Endothelial cell of umbilical vein (primary cell): ENCODE results near the gene TTC34. TPM values are rescaled to one million over a fixed set of nuclear protein-coding genes. Genes with fewer than 3 reads are reported as not detected.
A peak's percentile ranks its signal among the peaks of the same experiment; 100 is the strongest.

ENCODE experiments used
- BruUV-seq: library from RNA; stranded (reverse); fragments of 400-500 nt; replicated peaks from 2 replicates; lab custom pipeline; 2021; lab: Mats Ljungman, UMichigan
- CTCF ChIA-PET: fragments of 300-600, 350-600 bp; sonication (Branson Sonifier 250); formaldehyde crosslinking; loops from one replicate; lab custom pipeline; 2021; ENCODE audit warnings: antibody characterized with exemption, inconsistent platforms; lab: Charles Lee
- POLR2A ChIA-PET: fragments of 300-600, 350-600 bp; sonication (Branson Sonifier 250); formaldehyde crosslinking; loops from one replicate; lab custom pipeline; 2021; ENCODE audit warnings: antibody characterized with exemption, inconsistent platforms; lab: Charles Lee
- DNase-seq: peaks from one replicate; pipeline ENCODE4 v3.0.0-alpha.2; 2011; ENCODE audit warnings: low read depth, low spot score
- FAIRE-seq: peaks from 2 replicates; lab custom pipeline; 2011; peaks lifted over from hg19 to GRCh38; lab: Jason Lieb, UNC
- H2AFZ ChIP-seq: 2 replicates; pipeline ENCODE4 v1.6.0; 2012; ENCODE audit warnings: low read depth, low read length, control low read depth, inconsistent platforms
- H3K27ac ChIP-seq: 2 replicates; pipeline ENCODE4 v1.5.1; 2011; ENCODE audit warnings: low read depth, mild to moderate bottlenecking, control low read depth, low read length, moderate library complexity; ENCODE audit not compliant: insufficient read depth
- H3K27me3 ChIP-seq, 2 experiments: 2 replicates each; pipeline versions ENCODE4 v1.6.0 to v1.6.1; 2011; ENCODE audit warnings: low read length in 2 of 2, mixed read lengths in 1 of 2; ENCODE audit not compliant: control insufficient read depth in 2 of 2, insufficient read depth in 2 of 2
- H3K36me3 ChIP-seq, 2 experiments: 2 replicates in 1 of 2; 3 replicates in 1 of 2; pipeline ENCODE4 v1.5.1; 2011; ENCODE audit warnings: low read length in 2 of 2, mild to moderate bottlenecking in 1 of 2, moderate library complexity in 1 of 2; ENCODE audit not compliant: control insufficient read depth in 2 of 2, insufficient read depth in 2 of 2; ENCODE audit errors: extremely low read depth in 1 of 2
- H3K4me1 ChIP-seq: 3 replicates; pipeline ENCODE4 v1.5.1; 2011; ENCODE audit warnings: mild to moderate bottlenecking, low read length; ENCODE audit not compliant: control insufficient read depth, insufficient read depth; ENCODE audit errors: extremely low read depth
- H3K4me2 ChIP-seq: 2 replicates; pipeline ENCODE4 v1.6.1; 2011; ENCODE audit warnings: low read length, control low read depth, mixed read lengths; ENCODE audit not compliant: insufficient read depth
- H3K4me3 ChIP-seq, 3 experiments: fragments of 200-600 bp in 1 of 3; sonication (generic), shearing (Covaris generic) in 1 of 3; replicated peaks in 1 of 3; 2 replicates each; pipeline ENCODE4 v1.5.1; 2011 to 2016; ENCODE audit warnings: control low read depth in 3 of 3, low read length in 3 of 3, mild to moderate bottlenecking in 2 of 3, inconsistent platforms in 1 of 3, low read depth in 1 of 3, moderate library complexity in 1 of 3; ENCODE audit not compliant: insufficient read depth in 1 of 3
- H3K79me2 ChIP-seq: 2 replicates; pipeline ENCODE4 v1.6.0; 2012; ENCODE audit warnings: low read length, inconsistent platforms; ENCODE audit not compliant: control insufficient read depth, insufficient read depth
- H3K9ac ChIP-seq: replicated peaks from 2 replicates; pipeline ENCODE3; 2011; ENCODE audit warnings: low read length, control low read depth; ENCODE audit not compliant: insufficient read depth; ENCODE audit errors: extremely low read depth
- H3K9me1 ChIP-seq: replicated peaks from 3 replicates; pipeline ENCODE4 v1.6.0; 2011; ENCODE audit warnings: mild to moderate bottlenecking, low read length; ENCODE audit not compliant: control insufficient read depth, insufficient read depth; ENCODE audit errors: extremely low read depth
- H3K9me3 ChIP-seq: replicated peaks from 2 replicates; pipeline ENCODE4 v1.5.1; 2012; ENCODE audit warnings: low read length, inconsistent platforms; ENCODE audit not compliant: control insufficient read depth, insufficient read depth
- H4K20me1 ChIP-seq: replicated peaks from 2 replicates; pipeline ENCODE3; 2011; ENCODE audit warnings: mild to moderate bottlenecking, low read length; ENCODE audit not compliant: control insufficient read depth, insufficient read depth; ENCODE audit errors: extremely low read depth
- CTCF ChIP-seq, 2 donors: IDR thresholded peaks; 1 replicate in 1 of 2; 2 replicates in 1 of 2; pipeline ENCODE4 v1.5.1; 2011; ENCODE audit warnings: low read length in 2 of 2, mild to moderate bottlenecking in 2 of 2, moderate library complexity in 2 of 2, control low read depth in 1 of 2, inconsistent platforms in 1 of 2, low read depth in 1 of 2; ENCODE audit not compliant: insufficient read depth in 1 of 2; ENCODE audit errors: extremely low read depth in 1 of 2
- EZH2 ChIP-seq: IDR thresholded peaks from 2 replicates; pipeline ENCODE4 v1.6.1; 2012; ENCODE audit warnings: borderline replicate concordance, low read depth, mild to moderate bottlenecking, moderate library complexity, low read length, inconsistent platforms; ENCODE audit not compliant: severe bottlenecking
- FOS ChIP-seq: IDR thresholded peaks from 2 replicates; pipeline ENCODE4 v1.6.1; 2011; ENCODE audit warnings: mild to moderate bottlenecking, low read length, moderate library complexity, borderline replicate concordance; ENCODE audit not compliant: insufficient read depth
- GATA2 ChIP-seq: IDR thresholded peaks from 2 replicates; pipeline ENCODE4 v1.7.0; 2011; ENCODE audit warnings: low read depth, mild to moderate bottlenecking, moderate library complexity, mixed read lengths, low read length; ENCODE audit not compliant: insufficient read length, insufficient read depth
- JUN ChIP-seq: IDR thresholded peaks from 2 replicates; pipeline ENCODE4 v1.6.1; 2011; ENCODE audit warnings: borderline replicate concordance, low read depth; ENCODE audit not compliant: insufficient read length, insufficient read depth
- MAX ChIP-seq: IDR thresholded peaks from 2 replicates; pipeline ENCODE4 v1.6.1; 2011; ENCODE audit not compliant: insufficient read depth, insufficient read length
- MYC ChIP-seq: IDR thresholded peaks from one replicate; pipeline ENCODE4 v1.6.1; 2011; ENCODE audit warnings: mild to moderate bottlenecking, low read depth, low read length
- POLR2A ChIP-seq: IDR thresholded peaks from 2 replicates; pipeline ENCODE4 v1.6.1; 2012; ENCODE audit warnings: low read depth, mild to moderate bottlenecking, control low read depth, low read length
- POLR2AphosphoS5 ChIP-seq: IDR thresholded peaks from 2 replicates; pipeline ENCODE4 v1.6.1; 2012; ENCODE audit warnings: low read depth, mild to moderate bottlenecking, control low read depth, low read length, moderate library complexity; ENCODE audit not compliant: insufficient read depth
- dilution Hi-C: fragments of 300-500 bp; cut with MboI; formaldehyde crosslinking; loops from one replicate; pipeline ENCODE4 v1.15.0; 2019; ENCODE audit warnings: low sequenced_read_pairs; ENCODE audit not compliant: extremely low pct_ligation_motif_present
- intact Hi-C: fragments of 100-400 bp; cut with micrococcal nuclease; formaldehyde crosslinking; loops from one replicate; pipeline ENCODE4 v1.10.0; 2022
- polyA plus RNA-seq, 4 experiments: library from polyadenylated mRNA; depleted of rRNA in 3 of 4; stranded (reverse) in 3 of 4; unstranded in 1 of 4; fragments of >200 nt; gene quantifications; 2 replicates each; pipeline versions ENCODE4 v1.2.1 to v1.2.3, GENCODE V29; 2011 to 2012; ENCODE audit warnings: missing spikeins in 1 of 4
- total RNA-seq: library from RNA; stranded (reverse); gene quantifications from 2 replicates; pipeline ENCODE4 v1.2.3, GENCODE V29; 2021

Gene TTC34
- total and polyA plus RNA-seq, 2 donors (not counting 3 experiments of a cell fraction or from before 2014, with no cell fraction given): 0.08 to 0.77 TPM

- TF ChIP-seq POLR2AphosphoS5 (no peak), FOS (no peak), JUN (no peak), GATA2 (no peak)
- dilution Hi-C loops: no loop called here
Observed at GRCh38 chr1:2588661-2589430, 212.6 kb downstream of the TTC34 start.

GRCh38 chr1:2587860-2588571, 213.5 kb downstream of the TTC34 start:
- intact Hi-C loops: loop anchor here (1.0 to 5.0 kb wide), 2 partner anchors 23 to 391 kb away; no protein-coding TSS in a partner anchor
- H3K4me3 ChIP-seq: no peak overlapping the region
- H3K27me3 ChIP-seq: no peaks in the 10 kb centered on the region
- H3K9me3 ChIP-seq: no peaks in the 10 kb centered on the region
- DNase-seq (no peak), FAIRE-seq (no peak)
- peaks cover 9% of the 10 kb centered on the region for H3K4me1 ChIP-seq
- dilution Hi-C loops: no loop called here
- H3K79me2 ChIP-seq: peaks cover 5% of the 10 kb centered on the region
- TF ChIP-seq POLR2AphosphoS5 (no peak), CTCF (IDR thresholded peaks at IDR 0.05; ENCODE audit: extremely low read depth in 1 of 2, insufficient read depth in 1 of 2, low read depth in 1 of 2, low read length in 2 of 2) (no peak), GATA2 (no peak), JUN (no peak), POLR2A (no peak), MAX (no peak), EZH2 (no peak), MYC (no peak), FOS (no peak)
- H4K20me1 ChIP-seq: no peaks in the 10 kb centered on the region
- H3K4me2 ChIP-seq: peak overlapping the region; percentile 67
- no peak overlapping the region for H3K27ac ChIP-seq
- BruUV-seq: no TSS peak
- H3K9me1 ChIP-seq: no peaks in the 10 kb centered on the region
- H2AFZ ChIP-seq: no peak overlapping the region
- ChIA-PET CTCF (interaction anchor here (0.6 kb wide), 1 partner anchor 29 kb away, joined by 3 read pairs; no protein-coding TSS in a partner anchor), POLR2A (interaction anchor here (0.6 kb wide), 1 partner anchor 48 kb away, joined by 3 read pairs; no protein-coding TSS in a partner anchor)
- peaks cover 3% of the 10 kb centered on the region in 2 experiments for H3K36me3 ChIP-seq
- H3K9ac ChIP-seq: no peak overlapping the region

More at GRCh38 chr1:2588661-2589430, 212.6 kb downstream of the TTC34 start:
- no peaks in the 10 kb centered on the region for H3K9me3 ChIP-seq
- BruUV-seq: no TSS peak
- CTCF ChIA-PET: no interaction called here
- no peak overlapping the region for H3K9ac ChIP-seq
- intact Hi-C loops: loop anchor here (5.0 kb wide), 1 partner anchor 392 kb away; no protein-coding TSS in a partner anchor
- H4K20me1 ChIP-seq: no peaks in the 10 kb centered on the region
- no peak overlapping the region for H3K4me3 ChIP-seq
- POLR2A ChIA-PET: no interaction called here
- no peak overlapping the region for H3K4me2 ChIP-seq
- H3K9me1 ChIP-seq: no peaks in the 10 kb centered on the region
- no peak overlapping the region for H3K27ac ChIP-seq
- DNase-seq (no peak), FAIRE-seq (no peak)
- H3K79me2 ChIP-seq: peaks cover 5% of the 10 kb centered on the region
- peaks cover 3% of the 10 kb centered on the region in 2 experiments for H3K36me3 ChIP-seq
- H3K4me1 ChIP-seq: peaks cover 12% of the 10 kb centered on the region
- no peaks in the 10 kb centered on the region for H3K27me3 ChIP-seq
- no peak overlapping the region for H2AFZ ChIP-seq
